NT2/D1 (cell line): Measurements from ENCODE around the gene HIPK2.

Experiments
- SUZ12 ChIP-seq: IDR thresholded peaks from 2 replicates; pipeline ENCODE4 v1.6.1; 2011; ENCODE audit not compliant: insufficient read length, insufficient read depth; ENCODE audit errors: extremely low read depth
- YY1 ChIP-seq: IDR thresholded peaks from 2 replicates; pipeline ENCODE4 v1.6.1; 2011; ENCODE audit not compliant: insufficient read length, insufficient read depth
- ZNF274 ChIP-seq: IDR thresholded peaks from 2 replicates; pipeline ENCODE4 v1.6.1; 2011; ENCODE audit warnings: mild to moderate bottlenecking, low read depth, low read length

DNA sequence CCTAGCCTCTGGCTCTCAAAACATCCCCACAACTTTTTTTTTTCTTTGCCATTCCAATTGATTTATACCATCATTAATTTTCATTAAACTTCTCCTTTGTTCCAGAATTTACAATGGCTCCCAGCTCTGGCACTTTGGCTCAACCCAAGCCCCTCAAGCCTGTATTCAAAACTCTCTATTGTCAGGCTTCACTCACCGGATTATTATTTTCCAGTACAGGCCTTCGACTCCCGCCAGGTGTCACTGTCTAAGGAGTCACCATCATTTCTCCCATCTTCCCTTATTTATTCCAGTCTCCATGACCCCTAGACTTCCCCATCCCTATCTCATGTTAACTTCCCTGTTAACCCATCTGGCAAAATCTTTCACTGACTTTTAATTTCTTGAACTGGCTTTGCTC, 67.8 kb downstream of the HIPK2 start:
- TF ChIP-seq ZNF274 (no peak), YY1 (no peak), SUZ12 (no peak)
